HG03460 (cell line): ENCODE data around the gene ORAI3.

Experiments
- ATAC-seq: cut with Tn5 transposase; IDR thresholded peaks from one replicate; pipeline ENCODE4 v1.9.1; 2021; ENCODE audit not compliant: unreplicated experiment

ORAI3 gene

DNA sequence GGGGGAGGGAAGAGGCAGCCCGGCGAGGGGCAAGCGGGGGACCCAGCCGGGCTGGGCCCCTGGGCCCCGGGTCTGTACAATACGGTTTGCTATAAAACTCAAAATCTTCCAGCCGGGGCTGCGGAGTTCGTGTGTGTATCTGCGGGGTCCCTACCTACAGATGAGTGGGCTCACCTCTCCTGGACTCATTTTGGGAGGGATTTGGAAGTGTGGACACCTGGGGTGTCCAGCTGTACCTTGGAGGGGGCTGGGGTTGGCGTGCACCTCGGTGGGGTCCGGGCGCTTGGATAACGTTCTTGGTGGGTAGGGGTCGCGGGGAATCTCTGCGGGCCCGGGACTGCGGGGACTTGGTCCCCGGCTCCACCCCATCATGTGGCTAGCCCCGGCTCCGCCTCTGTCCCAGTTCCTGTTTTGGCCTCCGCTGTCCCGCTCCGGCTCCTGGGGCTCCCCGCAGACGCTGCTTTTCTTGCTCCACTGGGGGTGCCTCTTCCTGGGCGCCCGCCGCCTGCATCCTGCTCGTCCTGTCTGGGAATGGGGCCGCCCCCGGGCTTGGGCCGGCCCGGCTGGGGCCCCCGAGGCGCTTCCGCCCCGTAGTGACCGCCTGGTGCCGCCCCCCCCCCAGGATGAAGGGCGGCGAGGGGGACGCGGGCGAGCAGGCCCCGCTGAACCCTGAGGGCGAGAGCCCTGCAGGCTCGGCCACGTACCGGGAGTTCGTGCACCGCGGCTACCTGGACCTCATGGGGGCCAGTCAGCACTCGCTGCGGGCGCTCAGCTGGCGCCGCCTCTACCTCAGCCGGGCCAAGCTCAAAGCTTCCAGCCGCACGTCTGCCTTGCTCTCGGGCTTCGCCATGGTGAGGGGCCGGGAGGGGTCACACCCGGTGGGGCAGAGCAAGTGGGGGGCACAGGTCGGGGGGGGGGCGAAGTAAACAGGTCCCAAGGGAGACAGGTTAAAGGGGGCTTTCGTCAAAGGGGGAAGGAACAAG is at the start of gene ORAI3:
Gene ORAI3, plus strand, starts transcription at position 402 of the 983 bp plus-strand sequence. Its CDS starts 222 bp downstream, at position 624.
- ATAC-seq, result peak; percentile 71

DNA sequence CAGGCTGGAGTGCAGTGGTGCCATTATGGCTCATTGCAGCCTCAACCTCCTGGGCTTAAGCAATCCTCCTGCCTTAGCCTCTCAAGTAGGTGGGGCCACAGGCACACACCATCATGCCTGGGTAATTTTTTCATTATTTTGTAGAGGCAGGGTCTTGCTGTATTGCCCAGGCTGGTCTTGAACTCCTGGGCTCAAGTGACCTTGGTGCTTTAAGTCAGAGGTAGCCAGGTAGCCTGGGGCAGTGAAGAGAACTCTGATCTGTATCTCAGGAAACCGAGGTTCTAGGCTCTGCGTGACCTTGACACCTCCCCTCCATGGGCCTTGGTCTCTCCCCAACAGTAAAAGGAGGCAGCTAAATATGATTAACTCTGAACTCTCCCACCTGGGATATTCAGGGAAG is 49.1 kb upstream of the ORAI3 start:
- no peak for ATAC-seq

DNA sequence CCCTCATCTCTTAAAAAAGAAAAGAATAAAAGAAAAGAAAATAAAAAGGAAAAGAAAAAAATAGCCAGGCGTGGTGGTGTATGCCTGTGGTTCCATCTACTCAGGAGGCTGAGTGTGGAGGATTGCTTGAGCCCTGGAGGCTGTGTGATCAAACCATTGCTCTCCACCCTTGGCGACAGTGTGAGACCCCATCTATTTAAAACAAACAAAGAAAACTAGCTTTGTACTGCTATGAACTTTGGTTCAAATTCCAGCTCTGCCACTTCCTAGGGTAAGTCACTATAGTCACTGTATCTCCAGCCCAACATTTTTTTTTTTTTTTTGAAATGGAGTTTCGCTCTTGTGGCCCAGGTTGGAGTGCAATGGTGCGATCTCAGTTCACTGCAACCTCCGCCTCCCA is 48.3 kb upstream of the ORAI3 start:
- ATAC-seq, result no peak

DNA sequence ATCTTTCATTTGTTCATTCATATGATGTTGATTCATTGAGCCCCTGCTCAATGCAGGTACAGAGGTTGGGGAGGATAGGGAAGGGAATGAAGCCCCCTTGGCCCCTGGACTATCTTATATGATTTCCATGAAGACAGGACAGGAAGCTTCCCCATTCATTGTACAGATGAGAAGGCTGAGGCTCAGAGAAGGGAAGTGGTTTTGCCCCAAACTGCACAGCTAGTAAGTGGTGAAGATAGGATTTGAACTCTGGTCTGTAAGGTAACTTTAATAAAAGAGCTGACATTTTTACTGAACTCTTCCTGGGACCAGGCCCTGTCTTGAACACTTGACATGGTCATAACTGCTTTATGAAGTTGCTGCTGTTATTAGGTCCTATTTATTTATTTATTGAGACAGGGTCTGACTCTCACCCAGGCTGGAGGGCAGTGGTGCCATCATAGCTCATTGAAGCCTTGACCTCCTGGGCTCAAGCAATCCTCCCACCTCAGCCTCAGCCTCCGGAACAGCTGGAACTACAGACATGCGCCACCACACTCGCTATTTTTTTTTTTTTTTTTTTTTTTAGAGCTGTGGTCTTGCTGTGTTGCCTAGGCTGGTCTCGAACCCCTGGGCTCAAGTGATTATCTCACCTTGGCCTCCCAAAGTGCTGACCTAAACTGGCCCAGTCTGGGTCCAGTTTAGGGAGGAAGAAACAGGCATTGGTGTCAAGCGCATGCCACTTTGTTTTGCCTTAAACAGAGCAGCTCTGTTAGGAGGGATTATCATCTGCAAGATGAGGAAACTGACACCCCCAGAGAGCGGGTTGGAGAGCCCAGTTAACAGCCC is 47.5 kb upstream of the ORAI3 start:
- no peak for ATAC-seq

DNA sequence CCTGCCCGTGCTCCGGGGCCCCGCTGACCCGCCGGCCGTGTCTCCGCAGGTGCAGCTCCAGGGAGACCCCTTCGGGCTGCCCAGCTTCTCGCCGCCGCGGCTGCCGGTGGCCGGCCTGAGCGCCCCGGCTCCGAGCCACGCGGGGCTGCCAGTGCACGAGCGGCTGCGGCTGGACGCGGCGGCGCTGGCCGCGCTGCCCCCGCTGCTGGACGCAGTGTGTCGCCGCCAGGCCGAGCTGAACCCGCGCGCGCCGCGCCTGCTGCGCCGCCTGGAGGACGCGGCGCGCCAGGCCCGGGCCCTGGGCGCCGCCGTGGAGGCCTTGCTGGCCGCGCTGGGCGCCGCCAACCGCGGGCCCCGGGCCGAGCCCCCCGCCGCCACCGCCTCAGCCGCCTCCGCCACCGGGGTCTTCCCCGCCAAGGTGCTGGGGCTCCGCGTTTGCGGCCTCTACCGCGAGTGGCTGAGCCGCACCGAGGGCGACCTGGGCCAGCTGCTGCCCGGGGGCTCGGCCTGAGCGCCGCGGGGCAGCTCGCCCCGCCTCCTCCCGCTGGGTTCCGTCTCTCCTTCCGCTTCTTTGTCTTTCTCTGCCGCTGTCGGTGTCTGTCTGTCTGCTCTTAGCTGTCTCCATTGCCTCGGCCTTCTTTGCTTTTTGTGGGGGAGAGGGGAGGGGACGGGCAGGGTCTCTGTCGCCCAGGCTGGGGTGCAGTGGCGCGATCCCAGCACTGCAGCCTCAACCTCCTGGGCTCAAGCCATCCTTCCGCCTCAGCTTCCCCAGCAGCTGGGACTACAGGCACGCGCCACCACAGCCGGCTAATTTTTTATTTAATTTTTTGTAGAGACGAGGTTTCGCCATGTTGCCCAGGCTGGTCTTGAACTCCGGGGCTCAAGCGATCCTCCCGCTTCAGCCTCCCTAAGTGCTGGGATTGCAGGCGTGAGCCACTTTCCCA is 46.6 kb upstream of the ORAI3 start:
- ATAC-seq, result peak; percentile 69

DNA sequence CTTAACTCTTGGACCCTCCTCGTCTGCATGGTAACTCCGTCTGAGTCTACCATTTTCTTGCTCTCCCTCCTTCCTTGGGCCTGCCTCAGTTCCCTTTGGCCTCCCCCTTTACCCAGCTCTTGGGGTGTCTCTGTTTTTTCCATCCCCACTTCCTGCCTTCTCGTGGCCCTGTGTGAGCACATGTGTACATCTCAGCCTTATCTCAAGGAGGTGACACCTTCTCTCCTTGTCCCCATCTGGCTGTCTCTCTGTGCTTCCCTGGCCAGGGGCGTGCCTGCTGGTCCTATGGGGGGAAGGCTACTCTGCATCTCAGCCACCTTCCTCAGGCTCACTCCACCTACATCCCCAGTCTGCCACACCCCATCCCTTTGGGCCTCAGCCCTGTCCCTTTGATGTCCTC is 45.9 kb upstream of the ORAI3 start:
- no peak for ATAC-seq

DNA sequence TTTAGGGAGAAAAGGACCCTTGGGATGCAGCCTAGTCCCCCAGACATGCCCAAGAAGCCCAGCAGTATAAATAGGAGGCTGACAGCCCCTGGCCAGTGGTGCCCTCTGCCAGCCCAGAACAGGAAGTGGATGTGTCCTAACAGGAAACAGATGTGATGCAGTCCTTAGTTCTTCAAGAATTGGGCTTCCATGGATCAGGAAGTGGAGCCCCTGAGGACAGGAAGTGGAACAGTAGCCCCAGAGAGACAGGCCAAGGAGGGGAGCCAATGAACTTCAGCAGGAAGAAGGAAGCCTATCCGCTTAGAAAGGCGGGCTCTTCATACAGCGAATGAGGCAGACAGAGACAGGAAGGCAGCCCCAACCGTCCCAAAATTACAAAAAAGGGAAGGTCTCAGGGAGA is 45.3 kb upstream of the ORAI3 start:
- ATAC-seq, result no peak

DNA sequence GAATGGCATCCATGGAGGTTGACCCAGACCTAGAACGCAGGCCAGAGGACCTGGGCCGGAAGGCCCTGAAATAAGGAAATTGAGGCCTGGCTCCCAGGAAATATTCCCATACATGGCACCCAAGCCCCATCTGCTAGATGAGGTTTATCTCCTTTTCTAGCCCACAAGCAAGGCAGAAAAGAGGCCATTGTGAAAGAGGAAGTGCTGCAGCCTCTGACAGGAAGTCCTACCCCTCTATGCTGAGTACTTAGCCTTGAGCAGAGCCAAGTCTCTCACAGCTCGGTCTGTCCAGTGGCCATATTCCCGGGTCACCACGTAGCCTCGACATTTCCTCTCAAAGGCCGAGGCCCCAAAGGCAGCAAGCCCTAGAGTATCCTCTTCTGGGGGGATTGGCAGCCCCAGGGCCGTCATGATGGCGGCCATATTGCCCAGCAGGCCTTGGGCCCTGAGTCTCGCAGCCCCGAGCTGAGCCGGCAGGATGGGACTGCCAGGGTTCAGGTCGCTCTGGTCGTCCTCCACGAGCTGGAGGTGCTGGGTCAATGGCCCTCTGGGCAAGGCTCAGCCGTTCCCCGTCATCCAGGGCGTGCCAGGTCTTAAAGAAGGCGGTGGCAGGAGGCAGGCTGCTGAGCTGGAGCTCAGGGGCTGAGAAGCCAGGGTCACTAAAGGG is 44.6 kb upstream of the ORAI3 start:
- ATAC-seq, result no peak

DNA sequence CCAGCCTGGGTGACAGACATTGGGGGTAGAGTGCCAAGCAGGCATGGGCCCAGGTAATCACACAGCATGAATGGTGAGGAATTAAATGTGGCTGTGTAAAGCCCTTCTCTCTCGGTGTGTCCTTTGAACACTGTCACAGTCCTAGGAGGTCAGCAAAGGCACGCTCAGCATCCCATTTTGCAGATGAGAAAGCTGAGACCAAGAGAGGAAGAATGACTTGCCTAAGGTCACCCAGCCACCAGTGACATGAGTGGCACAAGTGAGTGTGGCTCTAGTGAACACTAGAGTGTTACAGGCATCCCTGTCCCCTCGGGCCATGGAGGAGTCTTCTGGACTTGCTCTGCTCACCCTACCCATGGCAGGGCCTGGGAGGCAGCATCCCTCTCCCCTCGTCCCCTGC is 41.8 kb upstream of the ORAI3 start:
- ATAC-seq, result no peak

DNA sequence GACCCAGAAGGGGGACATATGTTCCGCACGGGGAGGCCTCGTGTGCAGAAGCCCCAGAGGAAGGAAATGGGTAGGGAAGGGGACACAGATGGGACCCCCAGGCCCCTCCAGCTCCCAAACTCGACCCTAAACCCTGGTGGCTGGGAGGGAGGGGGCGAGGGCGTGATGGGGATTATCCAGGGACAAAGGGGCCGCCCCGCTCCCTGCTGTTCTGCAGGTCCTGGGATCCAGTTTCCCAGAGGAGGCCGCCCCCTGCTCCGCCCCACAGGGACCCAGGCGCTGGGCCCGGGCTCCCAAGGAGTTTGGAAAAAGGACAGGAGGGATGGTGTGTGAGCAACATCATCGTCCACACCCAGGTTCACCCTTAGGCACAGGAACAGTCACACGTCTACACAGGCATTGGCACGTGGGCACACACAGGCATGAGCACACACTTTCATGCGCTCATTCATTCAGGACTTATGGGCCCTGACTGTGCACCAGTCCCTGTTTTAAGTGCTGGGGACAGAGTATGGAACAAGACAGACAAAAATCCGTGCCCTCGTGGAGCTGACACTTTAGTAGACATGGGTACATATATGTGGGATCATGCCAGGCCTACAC is 38.3 kb upstream of the ORAI3 start:
- ATAC-seq, result no peak

DNA sequence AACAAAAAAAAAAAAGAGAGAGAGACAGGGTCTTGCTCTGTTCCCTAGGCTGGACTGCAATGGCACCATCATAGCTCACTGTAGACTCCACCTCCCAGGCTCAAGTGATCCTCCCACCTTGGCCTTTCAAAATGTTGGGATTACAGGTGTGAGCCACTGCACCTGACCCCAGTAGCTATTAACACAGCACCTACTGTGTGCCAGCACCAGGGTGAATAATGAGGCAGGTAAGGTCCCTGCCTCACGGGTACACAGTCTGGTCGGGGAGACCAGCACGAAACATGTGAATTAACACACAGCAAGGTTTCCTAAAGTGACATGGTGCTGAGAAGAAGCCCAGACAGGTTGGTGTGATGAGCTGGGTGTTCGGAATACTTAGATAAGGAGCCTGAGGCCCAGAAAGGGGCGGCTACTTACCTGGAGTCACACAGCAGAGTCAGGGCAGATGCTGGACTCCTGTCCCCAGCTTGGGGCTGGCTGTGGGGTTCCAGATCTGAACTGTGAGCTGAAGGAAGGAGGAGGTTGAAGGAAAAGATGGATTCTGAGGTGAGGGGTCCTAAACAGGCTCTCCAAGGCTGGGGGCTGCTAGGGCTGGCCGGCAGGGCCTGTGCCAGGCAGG is 36.0 kb upstream of the ORAI3 start:
- ATAC-seq, result no peak

DNA sequence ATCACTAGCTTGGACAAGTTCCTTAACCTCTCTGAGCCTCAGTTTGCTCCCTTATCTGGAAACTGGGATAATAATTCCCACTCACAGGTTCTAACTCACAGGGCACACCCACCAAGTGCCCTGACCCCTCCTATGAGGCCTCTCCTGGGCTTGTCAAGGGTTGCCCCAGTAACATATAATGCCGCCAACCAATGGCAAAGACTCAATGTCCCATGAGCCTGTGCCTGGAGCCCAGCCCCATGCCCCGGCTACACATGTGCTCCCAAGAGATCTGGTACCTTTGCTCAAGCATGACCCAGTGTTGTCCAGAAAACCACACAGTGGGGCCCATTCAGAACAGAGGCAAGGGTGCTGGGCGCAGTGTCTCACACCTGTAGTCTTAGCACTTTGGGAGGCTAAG is 34.0 kb upstream of the ORAI3 start:
- ATAC-seq, result no peak

DNA sequence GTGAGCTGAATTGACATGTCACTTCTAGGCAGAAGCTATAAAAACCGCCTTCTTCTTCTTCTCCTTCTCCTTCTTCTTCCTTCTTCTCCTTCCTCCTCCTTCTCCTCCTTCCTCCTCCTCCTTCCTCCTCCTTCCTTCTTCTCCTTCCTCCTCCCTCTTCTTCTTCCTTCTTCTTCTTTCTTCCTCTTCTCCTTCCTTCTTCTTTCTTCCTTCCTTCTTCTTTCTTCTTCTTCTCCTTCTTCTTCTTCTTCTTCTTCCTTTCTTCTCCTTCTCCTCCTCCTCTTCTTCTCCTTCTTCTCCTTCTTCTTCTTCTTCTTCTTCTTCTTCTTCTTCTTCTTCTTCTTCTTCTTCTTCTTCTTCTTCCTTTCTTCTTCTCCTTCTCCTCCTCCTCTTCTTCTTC is 30.3 kb upstream of the ORAI3 start:
- no peak for ATAC-seq

DNA sequence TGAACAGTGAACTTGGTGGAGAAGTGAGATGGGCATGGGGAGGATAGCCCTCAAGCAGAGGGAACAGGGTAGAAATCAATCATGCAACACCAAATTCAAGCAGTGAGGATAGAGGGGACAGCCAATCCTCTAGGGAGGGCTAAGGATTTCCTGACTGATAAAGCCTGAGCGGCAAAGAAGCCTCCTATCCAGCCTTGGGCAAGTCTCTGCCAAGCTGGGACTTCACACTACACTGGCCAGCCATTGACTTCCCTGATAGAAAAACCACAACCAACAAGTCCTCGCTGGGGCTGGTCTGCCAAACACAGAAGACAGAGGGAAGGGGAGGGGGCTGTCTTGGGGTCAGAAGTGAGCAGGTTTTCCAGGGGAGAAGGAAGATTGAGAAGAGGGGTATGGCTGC is 28.0 kb upstream of the ORAI3 start:
- ATAC-seq, result no peak

DNA sequence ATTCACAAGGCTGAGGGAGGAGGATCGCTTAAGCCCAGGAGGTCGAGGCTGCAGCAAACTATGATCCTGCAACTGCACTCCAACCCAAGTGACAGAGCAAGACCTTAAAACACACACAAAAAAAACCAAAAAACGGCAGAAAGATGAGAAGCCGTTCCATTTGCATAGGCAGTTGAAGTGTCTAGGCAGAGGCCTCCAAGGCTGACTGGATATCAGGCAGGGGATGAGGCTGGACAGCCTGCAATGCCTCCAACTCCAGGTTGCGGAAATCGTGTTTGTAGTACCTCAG is 27.5 kb upstream of the ORAI3 start:
- no peak for ATAC-seq

DNA sequence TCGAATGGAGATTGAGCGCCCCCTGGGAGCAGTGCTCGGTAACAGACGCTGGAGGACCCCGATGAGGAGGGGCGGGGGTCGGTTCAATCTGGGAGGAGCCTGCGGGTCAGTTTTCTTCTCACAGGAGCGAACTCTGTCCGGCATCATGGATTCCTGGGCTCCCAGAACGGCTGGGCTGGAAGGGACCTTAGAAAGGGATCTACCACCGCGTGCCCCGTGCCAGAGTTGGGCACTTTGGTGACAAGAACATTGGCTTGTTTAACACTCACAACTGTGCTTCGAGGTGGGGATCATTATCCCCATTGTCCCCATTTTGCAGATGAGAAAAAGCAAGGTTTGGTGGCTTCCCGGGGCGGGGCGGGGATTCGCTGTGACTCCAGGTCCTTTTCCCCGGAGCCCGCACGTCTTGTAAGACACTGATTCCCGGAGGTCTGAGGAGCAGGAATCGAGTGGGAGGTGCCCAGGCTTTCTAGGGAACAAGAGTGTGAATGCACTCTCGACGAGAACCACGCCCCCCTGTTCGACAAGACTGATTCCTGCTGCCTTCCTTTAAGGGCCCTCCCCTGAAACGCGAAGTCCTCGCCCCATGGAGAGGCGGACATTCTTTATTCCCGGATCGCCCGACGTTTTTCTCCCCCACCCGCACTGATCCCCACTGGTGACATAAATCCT is 27.0 kb upstream of the ORAI3 start:
- ATAC-seq, result peak; percentile 1

DNA sequence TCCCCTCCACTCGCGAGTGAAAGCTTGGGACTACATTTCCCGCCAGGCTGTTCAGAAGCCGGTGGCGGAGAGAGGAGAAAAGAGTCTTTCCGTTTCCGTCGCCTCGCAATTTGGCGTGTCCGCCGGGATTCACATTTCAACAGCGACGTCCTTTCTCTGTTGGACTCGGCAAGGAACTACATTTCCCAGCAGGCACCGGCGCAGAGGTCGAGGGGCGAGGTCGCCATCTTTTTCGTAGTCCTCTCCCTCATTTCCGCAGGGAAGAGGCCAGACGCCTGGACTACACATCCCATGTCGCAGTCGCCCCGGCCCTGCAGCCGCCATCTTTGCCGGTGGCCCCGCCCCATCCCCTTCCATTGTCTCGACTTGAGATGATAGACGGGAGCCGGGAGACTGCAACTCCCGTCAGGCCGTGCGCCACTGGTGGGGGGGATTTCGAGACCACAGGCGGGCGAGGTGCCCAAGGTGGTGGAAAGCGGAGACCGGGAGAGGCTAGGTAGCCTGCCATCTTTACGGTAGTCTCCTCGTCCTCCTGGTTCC is 26.4 kb upstream of the ORAI3 start:
- ATAC-seq, result peak; percentile 76

DNA sequence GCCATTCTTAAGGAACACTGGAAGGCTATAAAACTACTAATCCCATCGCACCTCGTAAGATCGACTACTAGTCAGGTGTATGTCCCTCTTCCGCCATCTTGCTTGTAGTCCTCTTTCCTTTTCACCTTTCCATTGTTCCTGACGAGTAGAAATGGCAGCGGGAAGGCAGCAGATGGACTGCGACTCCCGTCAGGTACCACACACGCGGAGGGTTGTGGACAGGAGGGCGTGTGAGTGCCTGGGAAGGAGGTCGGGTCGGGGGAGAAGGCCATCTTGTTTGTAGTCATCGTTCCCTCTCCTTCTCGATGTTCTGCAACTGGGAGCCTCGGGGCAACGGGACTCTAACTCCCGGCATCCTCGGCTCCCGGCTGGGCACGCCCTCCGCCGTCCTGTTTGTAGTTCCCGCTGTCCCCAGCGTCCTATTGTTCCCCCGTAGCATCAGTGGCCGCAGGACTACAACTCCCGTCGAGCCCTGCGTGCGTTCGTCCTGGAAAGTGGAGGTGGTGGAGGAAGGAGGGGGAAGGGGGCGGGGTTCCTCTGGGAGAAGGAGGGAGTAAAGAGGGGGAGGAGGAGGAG is 25.8 kb upstream of the ORAI3 start:
- peak; percentile 56 for ATAC-seq
